Esophagus squamous epithelium (tissue), 5 donors: Measurements from ENCODE around the gene COX4I1. TPM values are rescaled to one million over a fixed set of nuclear protein-coding genes. Genes with fewer than 3 reads are reported as not detected.

Source experiments
- DNase-seq: peaks from one replicate; lab custom pipeline; 2025; lab: John Stamatoyannopoulos, UW
- H3K27ac ChIP-seq, 4 donors: fragments of 200-600 bp; sonication (generic); one replicate each; pipeline ENCODE4 v1.5.1; 2016 to 2019; ENCODE audit warnings: mild to moderate bottlenecking in 1 of 4
- H3K27me3 ChIP-seq, 4 donors: fragments of 200-600 bp; sonication (generic); 1 replicate in 3 of 4; 2 replicates in 1 of 4; pipeline versions ENCODE4 v1.5.1 to v1.6.0; 2017 to 2021; ENCODE audit warnings: antibody characterized with exemption in 1 of 4
- H3K36me3 ChIP-seq, 3 donors: fragments of 200-600 bp; sonication (generic); one replicate each; pipeline ENCODE4 v1.5.1; 2016 to 2019
- H3K4me1 ChIP-seq, 3 donors: fragments of 200-600 bp; sonication (generic); one replicate each; pipeline ENCODE4 v1.5.1; 2017 to 2019
- H3K4me3 ChIP-seq, 4 donors: fragments of 200-600 bp; sonication (generic); 1 replicate in 3 of 4; 2 replicates in 1 of 4; pipeline ENCODE4 v1.5.1; 2016 to 2019; ENCODE audit warnings: mild to moderate bottlenecking in 2 of 4, moderate library complexity in 1 of 4
- H3K9me3 ChIP-seq, 3 donors: fragments of 200-600 bp; sonication (generic); one replicate each; pipeline ENCODE4 v1.5.1; 2016 to 2019
- CTCF ChIP-seq, 6 experiments: fragments of 450-650 bp in 4 of 6; fragments of 200-600 bp in 2 of 6; sonication (generic) in 2 of 6; IDR thresholded peaks; one replicate each; pipeline ENCODE4 v1.5.1; 2016 to 2019; ENCODE audit warnings: antibody characterized with exemption in 6 of 6, mild to moderate bottlenecking in 4 of 6, moderate library complexity in 4 of 6
- POLR2A ChIP-seq, 4 donors: fragments of 450-650 bp; IDR thresholded peaks; one replicate each; pipeline ENCODE4 v1.6.1; 2017; ENCODE audit warnings: antibody characterized with exemption in 4 of 4, mild to moderate bottlenecking in 4 of 4, moderate library complexity in 3 of 4
- WGBS, 2 donors: methylation state at CpG; one replicate each; pipeline ENCODE4 v1.1.5; 2018; 5-methylcytosine and 5-hydroxymethylcytosine counted together
- intact Hi-C: fragments of 100-400 bp; cut with DNase I; formaldehyde crosslinking; loops from one replicate; pipeline ENCODE4 v1.15.0; 2022
- total RNA-seq, 4 donors: library from RNA; depleted of rRNA; stranded (reverse); fragments of >200 nt; gene quantifications; one replicate each; pipeline ENCODE4 v1.1.0, GENCODE V29; 2016
- donor health status: DM: yes; HTN: yes; CAD: no.

The COX4I1 gene
- total RNA-seq, 4 donors from 2014 or later = 497 to 580 (median 549) TPM

DNA sequence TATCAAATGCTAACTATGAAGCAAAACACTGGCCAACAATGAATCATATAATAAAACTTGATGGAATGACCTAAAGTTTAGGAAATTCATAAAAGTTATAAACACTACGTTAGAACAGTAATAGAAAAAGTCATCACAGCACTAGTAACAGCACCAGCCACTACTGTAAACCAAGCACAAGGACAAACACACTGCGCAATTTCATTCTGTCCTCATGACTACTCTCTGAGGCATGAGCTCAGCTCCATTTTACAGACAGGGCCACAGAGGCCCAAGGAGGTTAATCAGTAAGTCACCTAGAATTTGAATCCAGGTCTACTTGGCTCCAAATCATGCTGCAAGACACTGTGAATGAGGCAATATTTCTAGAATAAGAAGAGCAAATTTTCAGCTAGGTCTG, 13.6 kb upstream of the COX4I1 start:
- Histone ChIP-seq H3K27ac (no peak overlapping the region), H3K36me3 (peaks cover 14 to 71% (median 25%) of the 10 kb centered on the region in 3 donors), H3K4me1 (peaks cover 0 to 24% (median 0%) of the 10 kb centered on the region in 3 donors), H3K4me3 (no peak overlapping the region), H3K27me3 (no peaks in the 10 kb centered on the region), H3K9me3 (no peaks in the 10 kb centered on the region)
- WGBS, 2 donors = 97 to 100% methylated on average over 2 of the region's 2 CpGs
- intact Hi-C loops = no loop called here
- DNase-seq = no peak
- TF ChIP-seq POLR2A (IDR thresholded peaks at IDR 0.05) = no peak
- no peak for TF ChIP-seq CTCF (IDR thresholded peaks at IDR 0.05)

DNA sequence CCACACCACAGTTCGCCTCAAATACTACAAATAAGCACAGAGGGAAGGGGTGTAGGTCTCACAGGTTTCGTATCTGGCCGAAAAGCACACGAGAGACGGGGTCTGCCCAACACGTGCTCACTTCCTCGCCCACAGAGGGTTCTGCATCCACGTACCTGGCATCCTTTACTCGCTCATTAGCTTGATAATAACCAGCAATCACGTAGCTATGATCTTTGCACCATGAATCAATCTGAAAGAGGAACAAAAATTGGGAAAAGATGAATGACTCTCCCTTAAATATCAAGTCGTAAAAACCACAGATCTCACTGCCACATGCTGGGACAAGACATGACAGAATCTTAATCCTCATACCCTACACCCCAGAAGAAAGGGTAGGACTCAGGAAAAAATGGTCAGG, 10.7 kb upstream of the COX4I1 start:
- TF ChIP-seq POLR2A (IDR thresholded peaks at IDR 0.05) = no peak
- TF ChIP-seq CTCF (IDR thresholded peaks at IDR 0.05) = no peak
- H3K36me3 ChIP-seq = peaks cover 22 to 75% (median 25%) of the 10 kb centered on the region in 3 donors
- no peak for DNase-seq
- 85 to 86% methylated on average over 11 of the region's 11 CpGs for WGBS, 2 donors
- H3K27ac ChIP-seq = no peak overlapping the region
- intact Hi-C loops = no loop called here
- H3K4me3 ChIP-seq = no peak overlapping the region
- H3K4me1 ChIP-seq = peaks cover 0 to 14% (median 0%) of the 10 kb centered on the region in 3 donors
- no peaks in the 10 kb centered on the region for H3K27me3 ChIP-seq
- no peaks in the 10 kb centered on the region for H3K9me3 ChIP-seq

DNA sequence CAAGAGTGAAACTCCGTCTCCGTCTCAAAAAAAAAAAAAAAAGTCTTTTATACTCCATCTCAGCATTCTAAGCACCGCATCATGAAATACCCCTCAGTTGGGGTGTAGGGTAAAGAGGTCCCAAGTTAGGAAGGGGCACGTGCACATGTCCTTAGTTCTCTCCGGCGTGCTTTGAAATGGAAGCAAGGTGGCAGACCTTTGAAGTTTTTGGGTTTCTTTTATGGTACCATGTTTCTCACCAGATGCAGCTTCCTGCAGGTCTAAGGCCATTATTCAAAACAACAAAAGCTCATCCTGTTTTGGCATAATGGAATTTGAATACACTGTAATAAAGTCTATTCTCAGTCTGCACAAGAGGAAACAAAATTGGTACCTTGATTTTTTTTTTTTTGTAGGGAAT, 9.7 kb upstream of the COX4I1 start:
- Histone ChIP-seq H3K4me3 (no peak overlapping the region), H3K27ac (no peak overlapping the region), H3K27me3 (no peaks in the 10 kb centered on the region), H3K9me3 (no peaks in the 10 kb centered on the region), H3K36me3 (peaks cover 22 to 73% (median 25%) of the 10 kb centered on the region in 3 donors), H3K4me1 (peaks cover 0 to 14% (median 0%) of the 10 kb centered on the region in 3 donors)
- no peak for DNase-seq
- intact Hi-C loops = no loop called here
- WGBS, 2 donors = 82 to 91% methylated on average over 6 of the region's 6 CpGs
- no peak for TF ChIP-seq CTCF (IDR thresholded peaks at IDR 0.05)

GRCh38 chr16:85793662-85794298, 5.7 kb upstream of the COX4I1 start:
- intact Hi-C loops = no loop called here
- TF ChIP-seq POLR2A (IDR thresholded peaks at IDR 0.05) (no peak), CTCF (IDR thresholded peaks at IDR 0.05) (no peak)
- peaks cover 8 to 26% (median 10%) of the 10 kb centered on the region in 3 donors for H3K4me1 ChIP-seq
- peaks cover 1 to 58% (median 8%) of the 10 kb centered on the region in 3 donors for H3K36me3 ChIP-seq
- DNase-seq = no peak
- no peak overlapping the region for H3K4me3 ChIP-seq
- no peaks in the 10 kb centered on the region for H3K9me3 ChIP-seq
- no peak overlapping the region for H3K27ac ChIP-seq
- H3K27me3 ChIP-seq = no peaks in the 10 kb centered on the region
- WGBS, 2 donors = 92 to 96% methylated on average over 5 of the region's 5 CpGs

- Histone ChIP-seq H3K27ac (no peak overlapping the region), H3K4me3 (no peak overlapping the region), H3K27me3 (no peaks in the 10 kb centered on the region), H3K4me1 (peaks cover 10 to 21% (median 11%) of the 10 kb centered on the region in 3 donors), H3K9me3 (no peaks in the 10 kb centered on the region), H3K36me3 (peaks cover 0 to 56% (median 8%) of the 10 kb centered on the region in 3 donors)
- intact Hi-C loops = no loop called here
- WGBS, 2 donors = 89 to 94% methylated on average over 5 to 8 of the region's 8 CpGs
- TF ChIP-seq CTCF (IDR thresholded peaks at IDR 0.05) (no peak), POLR2A (IDR thresholded peaks at IDR 0.05) (no peak)
- DNase-seq = no peak
Measured at GRCh38 chr16:85794696-85795095, 4.8 kb upstream of the COX4I1 start.
